KOPT-K1 (cell line): ENCODE measurements around the gene SEC23B.
"Not testable (repeated sequence)": the region's sequence is repeated elsewhere in the genome, so short reads cannot be mapped to it uniquely, and the experiment has no call there.

Experiments
- H3K27ac ChIP-seq: fragments of 200-600 bp; sonication (generic); 2 replicates; pipeline ENCODE4 v1.5.1; 2016; ENCODE audit warnings: antibody characterized with exemption, mild to moderate bottlenecking, low read depth, low read length; ENCODE audit not compliant: poor library complexity, severe bottlenecking
- H3K36me3 ChIP-seq: fragments of 200-600 bp; sonication (generic); 2 replicates; pipeline ENCODE4 v1.5.1; 2017; ENCODE audit warnings: antibody characterized with exemption, mild to moderate bottlenecking, low read length, moderate library complexity; ENCODE audit not compliant: insufficient read depth
- H3K9me3 ChIP-seq: fragments of 200-600 bp; sonication (generic); 2 replicates; pipeline ENCODE4 v1.5.1; 2017; ENCODE audit warnings: antibody characterized with exemption, low read length, mild to moderate bottlenecking; ENCODE audit not compliant: insufficient read depth, poor library complexity, severe bottlenecking

The SEC23B gene

GRCh38 chr20:18506744-18507143, 996 bp upstream of the SEC23B start:
- peak overlapping the region; percentile 89 for H3K27ac ChIP-seq
- no peaks in the 10 kb centered on the region for H3K9me3 ChIP-seq
- H3K36me3 ChIP-seq = peaks cover 26% of the 10 kb centered on the region

GRCh38 chr20:18511571-18511970, 3.8 kb downstream of the SEC23B start:
- H3K27ac ChIP-seq = no peak overlapping the region
- peaks cover 72% of the 10 kb centered on the region for H3K36me3 ChIP-seq
- H3K9me3 ChIP-seq = no peaks in the 10 kb centered on the region

- no peaks in the 10 kb centered on the region for H3K9me3 ChIP-seq
- peaks cover 83% of the 10 kb centered on the region for H3K36me3 ChIP-seq
- no peak overlapping the region for H3K27ac ChIP-seq
These were observed 5.5 kb downstream of the SEC23B start for GRCh38 chr20:18513208-18513607.

GRCh38 chr20:18514127-18514526, 6.4 kb downstream of the SEC23B start:
- Histone ChIP-seq H3K36me3 (peaks cover 83% of the 10 kb centered on the region), H3K9me3 (no peaks in the 10 kb centered on the region)

GRCh38 chr20:18515973-18516372, 8.2 kb downstream of the SEC23B start:
- H3K36me3 ChIP-seq = peaks cover 70% of the 10 kb centered on the region
- no peaks in the 10 kb centered on the region for H3K9me3 ChIP-seq
- H3K27ac ChIP-seq = no peak overlapping the region

More at GRCh38 chr20:18514127-18514526, 6.4 kb downstream of the SEC23B start:
- no peak overlapping the region for H3K27ac ChIP-seq

GRCh38 chr20:18522066-18522465, 14.3 kb downstream of the SEC23B start:
- peaks cover 45% of the 10 kb centered on the region for H3K36me3 ChIP-seq
- not testable (repeated sequence) for H3K27ac ChIP-seq, H3K9me3 ChIP-seq

GRCh38 chr20:18523066-18523465, 15.3 kb downstream of the SEC23B start:
- H3K27ac ChIP-seq = no peak overlapping the region
- H3K36me3 ChIP-seq = peaks cover 49% of the 10 kb centered on the region
- no peaks in the 10 kb centered on the region for H3K9me3 ChIP-seq

GRCh38 chr20:18524646-18525045, 16.9 kb downstream of the SEC23B start:
- peaks cover 60% of the 10 kb centered on the region for H3K36me3 ChIP-seq
- H3K27ac ChIP-seq = no peak overlapping the region
- H3K9me3 ChIP-seq = no peaks in the 10 kb centered on the region

- peaks cover 77% of the 10 kb centered on the region for H3K36me3 ChIP-seq
- not testable (repeated sequence) for H3K9me3 ChIP-seq, H3K27ac ChIP-seq
These were observed 19.0 kb downstream of the SEC23B start for GRCh38 chr20:18526761-18527160.

- Histone ChIP-seq H3K36me3 (peaks cover 83% of the 10 kb centered on the region), H3K9me3 (no peaks in the 10 kb centered on the region), H3K27ac (no peak overlapping the region)
These were observed 19.6 kb downstream of the SEC23B start for GRCh38 chr20:18527339-18527738.

GRCh38 chr20:18527836-18528235, 20.1 kb downstream of the SEC23B start:
- Histone ChIP-seq H3K36me3 (peaks cover 88% of the 10 kb centered on the region), H3K9me3 (no peaks in the 10 kb centered on the region), H3K27ac (no peak overlapping the region)

GRCh38 chr20:18529041-18529440, 21.3 kb downstream of the SEC23B start:
- Histone ChIP-seq H3K9me3 (no peaks in the 10 kb centered on the region), H3K36me3 (peaks cover 97% of the 10 kb centered on the region), H3K27ac (no peak overlapping the region)

- Histone ChIP-seq H3K36me3 (peaks cover 89% of the 10 kb centered on the region), H3K9me3 (no peaks in the 10 kb centered on the region), H3K27ac (no peak overlapping the region)
These were observed 24.9 kb downstream of the SEC23B start for GRCh38 chr20:18532626-18533025.

- Histone ChIP-seq H3K36me3 (peaks cover 89% of the 10 kb centered on the region), H3K9me3 (no peaks in the 10 kb centered on the region), H3K27ac (no peak overlapping the region)
These were observed 25.8 kb downstream of the SEC23B start for GRCh38 chr20:18533491-18533890.

- Histone ChIP-seq H3K27ac (no peak overlapping the region), H3K36me3 (peaks cover 86% of the 10 kb centered on the region), H3K9me3 (no peaks in the 10 kb centered on the region)
These were observed 26.4 kb downstream of the SEC23B start for GRCh38 chr20:18533978-18534644.

GRCh38 chr20:18537651-18538050, 29.9 kb downstream of the SEC23B start:
- Histone ChIP-seq H3K27ac (no peak overlapping the region), H3K36me3 (peaks cover 80% of the 10 kb centered on the region), H3K9me3 (no peaks in the 10 kb centered on the region)
